HepG2 (cell line): ENCODE data around the gene COL2A1. TPM values are rescaled to one million over a fixed set of nuclear protein-coding genes. Genes with fewer than 3 reads are reported as not detected.

ENCODE experiments used
- ATAC-seq: fragments of 200-7000 bp; cut with Tn5 transposase; 3 replicates; pipeline ENCODE4 v1.9.1; 2020; ENCODE audit warnings: mild to moderate bottlenecking, moderate library complexity
- BruUV-seq: library from RNA; stranded (reverse); fragments of 400-500 nt; replicated peaks from 2 replicates; lab custom pipeline; 2021; lab: Mats Ljungman, UMichigan
- CTCF ChIA-PET: fragments of 300-600 bp; formaldehyde crosslinking; extraction: SDS; loops from one replicate; lab custom pipeline; 2021; ENCODE audit warnings: low total read pairs, inconsistent platforms, low intra/inter-chr PET ratio; lab: Yijun Ruan, JAX
- POLR2A ChIA-PET: fragments of 350-600 bp; sonication (Branson Sonifier 250); formaldehyde crosslinking; loops from one replicate; lab custom pipeline; 2020; ENCODE audit warnings: antibody characterized with exemption, inconsistent platforms; lab: Yijun Ruan, JAX
- DNase-seq: peaks from one replicate; pipeline ENCODE4 v3.0.0-alpha.2; 2015; ENCODE audit warnings: low spot score
- FAIRE-seq: peaks from 3 replicates; lab custom pipeline; 2011; peaks lifted over from hg19 to GRCh38; lab: Jason Lieb, UNC
- H2AFZ ChIP-seq: one replicate; pipeline ENCODE4 v1.6.1; 2011; ENCODE audit warnings: low read length, inconsistent platforms
- H3K27ac ChIP-seq: fragments of 300-600 bp; 3 replicates; pipeline ENCODE4 v1.8.0; 2011; ENCODE audit warnings: mixed run types, mild to moderate bottlenecking, mixed read lengths, low read length, inconsistent platforms; ENCODE audit not compliant: insufficient read depth; ENCODE audit errors: extremely low read length
- H3K27me3 ChIP-seq, 2 experiments: fragments of 200-600 bp in 1 of 2; 2 replicates in 1 of 2; 3 replicates in 1 of 2; pipeline versions ENCODE4 v1.6.0 to v1.8.0; 2011; ENCODE audit warnings: low read length in 2 of 2, mild to moderate bottlenecking in 2 of 2, moderate library complexity in 2 of 2, inconsistent platforms in 1 of 2; ENCODE audit not compliant: insufficient read depth in 2 of 2, control insufficient read depth in 1 of 2
- H3K36me3 ChIP-seq, 2 experiments: fragments of 200-600 bp in 1 of 2; replicated peaks in 1 of 2; 2 replicates in 1 of 2; 3 replicates in 1 of 2; pipeline versions ENCODE4 v1.5.1 to v1.8.0; 2011; ENCODE audit warnings: low read length in 2 of 2, inconsistent platforms in 1 of 2; ENCODE audit not compliant: insufficient read depth in 2 of 2, control insufficient read depth in 1 of 2
- H3K4me1 ChIP-seq: 2 replicates; pipeline ENCODE4 v1.5.1; 2012; ENCODE audit warnings: low read length, inconsistent platforms; ENCODE audit not compliant: insufficient read depth
- H3K4me2 ChIP-seq: 2 replicates; pipeline ENCODE4 v1.6.0; 2011; ENCODE audit warnings: low read depth, low read length, inconsistent platforms
- H3K4me3 ChIP-seq, 3 experiments: fragments of 200-600 bp in 1 of 3; sonication (generic), shearing (Covaris generic) in 1 of 3; replicated peaks in 1 of 3; 2 replicates each; pipeline ENCODE4 v1.5.1; 2011 to 2016; ENCODE audit warnings: low read length in 3 of 3, inconsistent platforms in 2 of 3, low read depth in 2 of 3, mild to moderate bottlenecking in 2 of 3, control low read depth in 1 of 3, mixed read lengths in 1 of 3; ENCODE audit not compliant: insufficient read depth in 1 of 3
- H3K79me2 ChIP-seq: one replicate; pipeline ENCODE4 v1.6.1; 2011; ENCODE audit warnings: low read length, inconsistent platforms; ENCODE audit not compliant: insufficient read depth
- H3K9ac ChIP-seq: 2 replicates; pipeline ENCODE4 v1.6.0; 2011; ENCODE audit warnings: mild to moderate bottlenecking, low read depth, low read length, inconsistent platforms; ENCODE audit not compliant: insufficient read depth
- H3K9me3 ChIP-seq: 2 replicates; pipeline ENCODE4 v1.5.1; 2012; ENCODE audit warnings: mild to moderate bottlenecking, low read length
- H4K20me1 ChIP-seq: 2 replicates; pipeline ENCODE4 v1.6.0; 2011; ENCODE audit warnings: inconsistent platforms, mild to moderate bottlenecking, low read length, moderate library complexity; ENCODE audit not compliant: insufficient read depth
- AGO2 ChIP-seq: fragments of 200-400 bp; formaldehyde crosslinking; optimal IDR thresholded peaks from 2 replicates; pipeline ENCODE3; 2017; ENCODE audit warnings: mild to moderate bottlenecking, low read depth, low read length, moderate library complexity
- E2F2 ChIP-seq: sonication (generic); formaldehyde crosslinking; IDR thresholded peaks from 2 replicates; pipeline ENCODE4 v1.4.0; 2020; ENCODE audit warnings: missing genetic modification reagents, borderline replicate concordance
- EEA1 ChIP-seq: sonication (generic); formaldehyde crosslinking; IDR thresholded peaks from 2 replicates; pipeline ENCODE4 v1.5.1; 2020; ENCODE audit warnings: mild to moderate bottlenecking, missing genetic modification reagents, borderline replicate concordance
- ISX ChIP-seq: sonication (generic); formaldehyde crosslinking; conservative IDR thresholded peaks from 2 replicates; pipeline ENCODE4 v1.5.0; 2020; ENCODE audit warnings: missing genetic modification reagents
- PAF1 ChIP-seq: IDR thresholded peaks from 2 replicates; pipeline ENCODE4 v1.6.1; 2016; ENCODE audit warnings: missing genetic modification reagents, missing compliant biosample characterization
- RCOR2 ChIP-seq: IDR thresholded peaks from 2 replicates; pipeline ENCODE4 v1.6.1; 2016; ENCODE audit warnings: missing biosample characterization, missing genetic modification reagents
- ZNF17 ChIP-seq: sonication (generic); formaldehyde crosslinking; IDR thresholded peaks from 2 replicates; pipeline ENCODE4 v1.5.0; 2020; ENCODE audit warnings: mild to moderate bottlenecking, missing genetic modification reagents
- WGBS: methylation state at CpG from one replicate; pipeline ENCODE4 v1.1.6; 2017; ENCODE audit warnings: low lambda C conversion rate; 5-methylcytosine and 5-hydroxymethylcytosine counted together
- in situ Hi-C: cut with HindIII; loops from 2 replicates; pipeline ENCODE4 v1.10.0; 2017; ENCODE audit warnings: low pct_unique_long_range_greater_than_20kb; ENCODE audit not compliant: extremely low pct_ligation_motif_present
- intact Hi-C: fragments of 100-400 bp; cut with micrococcal nuclease; formaldehyde crosslinking; loops from one replicate; pipeline ENCODE4 v1.10.0; 2022; ENCODE audit not compliant: unreplicated experiment
- polyA plus RNA-seq, 8 experiments: library from polyadenylated mRNA; depleted of rRNA in 3 of 8; stranded (reverse) in 7 of 8; unstranded in 1 of 8; fragments of >200 nt; fragmentation: Illumina TruSeq in 4 of 8; extraction: Trizol in 4 of 8; gene quantifications; 2 replicates each; pipeline versions ENCODE4 v1.2.1 to v1.2.3, GENCODE V29; 2011 to 2016; ENCODE audit warnings: low read depth in 4 of 8, missing spikeins in 1 of 8, mixed read lengths in 1 of 8; ENCODE audit not compliant: insufficient read depth in 1 of 8
- total RNA-seq, 5 experiments: library from RNA; depleted of rRNA; stranded (reverse); fragments of >200 nt; fragmentation: Illumina TruSeq; extraction: Trizol; gene quantifications; 2 replicates each; pipeline ENCODE4 v1.2.3, GENCODE V29; 2016; ENCODE audit warnings: low read depth in 1 of 5
- TF ChIP-seq, protein P1 (sequence below): sonication (generic); formaldehyde crosslinking; IDR thresholded peaks from 2 replicates; pipeline ENCODE4 v1.4.0; 2020; ENCODE audit warnings: mild to moderate bottlenecking, missing genetic modification reagents

Gene COL2A1
- total and polyA plus RNA-seq, 2 of the 13 experiments (the other 11 are each of a cell fraction or from before 2014, with no cell fraction given), result 7.4 to 38.3 TPM

DNA sequence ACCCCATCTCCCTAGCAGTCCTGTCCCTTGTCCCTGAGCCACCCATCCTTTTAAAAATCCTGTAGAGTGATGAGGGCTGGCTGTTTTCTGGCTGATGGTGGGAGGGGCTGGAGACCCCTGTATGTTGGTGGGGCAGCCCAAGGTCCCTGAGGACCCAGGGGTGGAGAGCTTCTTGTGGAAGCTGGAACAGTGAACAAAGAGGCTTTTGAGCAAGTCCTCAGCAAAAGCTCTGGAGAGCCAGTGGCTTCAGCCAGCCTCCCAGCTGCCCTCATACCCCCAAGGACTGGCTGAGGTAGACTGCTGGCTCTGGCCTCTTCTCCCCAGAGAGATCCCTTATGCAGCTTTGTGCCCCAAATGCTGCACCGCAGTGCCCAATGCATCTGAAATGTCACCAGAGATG lies 29.2 kb upstream of the COL2A1 start:
- H3K9me3 ChIP-seq, result no peaks in the 10 kb centered on the region
- peaks cover 59% of the 10 kb centered on the region for H3K4me1 ChIP-seq
- in situ Hi-C loops (no loop called here), intact Hi-C loops (loop anchor here (10.0 kb wide), 1 partner anchor 129 kb away; the partner anchor contains the start of gene VDR)
- no peaks in the 10 kb centered on the region for H3K79me2 ChIP-seq
- 50% methylated on average over 1 of the region's 1 CpG for WGBS
- ChIA-PET CTCF (no interaction called here), POLR2A (no interaction called here)
- peaks cover 0 to 3% of the 10 kb centered on the region in 2 experiments; a peak in 1 of 5 replicates for H3K27me3 ChIP-seq
- DNase-seq (no peak), FAIRE-seq (no peak), ATAC-seq (no peak)
- TF ChIP-seq RCOR2 (CRISPR knock-in tag), result no peak
- TF ChIP-seq E2F2, result no peak
- no peak for TF ChIP-seq AGO2
- TF ChIP-seq, protein P1, sequence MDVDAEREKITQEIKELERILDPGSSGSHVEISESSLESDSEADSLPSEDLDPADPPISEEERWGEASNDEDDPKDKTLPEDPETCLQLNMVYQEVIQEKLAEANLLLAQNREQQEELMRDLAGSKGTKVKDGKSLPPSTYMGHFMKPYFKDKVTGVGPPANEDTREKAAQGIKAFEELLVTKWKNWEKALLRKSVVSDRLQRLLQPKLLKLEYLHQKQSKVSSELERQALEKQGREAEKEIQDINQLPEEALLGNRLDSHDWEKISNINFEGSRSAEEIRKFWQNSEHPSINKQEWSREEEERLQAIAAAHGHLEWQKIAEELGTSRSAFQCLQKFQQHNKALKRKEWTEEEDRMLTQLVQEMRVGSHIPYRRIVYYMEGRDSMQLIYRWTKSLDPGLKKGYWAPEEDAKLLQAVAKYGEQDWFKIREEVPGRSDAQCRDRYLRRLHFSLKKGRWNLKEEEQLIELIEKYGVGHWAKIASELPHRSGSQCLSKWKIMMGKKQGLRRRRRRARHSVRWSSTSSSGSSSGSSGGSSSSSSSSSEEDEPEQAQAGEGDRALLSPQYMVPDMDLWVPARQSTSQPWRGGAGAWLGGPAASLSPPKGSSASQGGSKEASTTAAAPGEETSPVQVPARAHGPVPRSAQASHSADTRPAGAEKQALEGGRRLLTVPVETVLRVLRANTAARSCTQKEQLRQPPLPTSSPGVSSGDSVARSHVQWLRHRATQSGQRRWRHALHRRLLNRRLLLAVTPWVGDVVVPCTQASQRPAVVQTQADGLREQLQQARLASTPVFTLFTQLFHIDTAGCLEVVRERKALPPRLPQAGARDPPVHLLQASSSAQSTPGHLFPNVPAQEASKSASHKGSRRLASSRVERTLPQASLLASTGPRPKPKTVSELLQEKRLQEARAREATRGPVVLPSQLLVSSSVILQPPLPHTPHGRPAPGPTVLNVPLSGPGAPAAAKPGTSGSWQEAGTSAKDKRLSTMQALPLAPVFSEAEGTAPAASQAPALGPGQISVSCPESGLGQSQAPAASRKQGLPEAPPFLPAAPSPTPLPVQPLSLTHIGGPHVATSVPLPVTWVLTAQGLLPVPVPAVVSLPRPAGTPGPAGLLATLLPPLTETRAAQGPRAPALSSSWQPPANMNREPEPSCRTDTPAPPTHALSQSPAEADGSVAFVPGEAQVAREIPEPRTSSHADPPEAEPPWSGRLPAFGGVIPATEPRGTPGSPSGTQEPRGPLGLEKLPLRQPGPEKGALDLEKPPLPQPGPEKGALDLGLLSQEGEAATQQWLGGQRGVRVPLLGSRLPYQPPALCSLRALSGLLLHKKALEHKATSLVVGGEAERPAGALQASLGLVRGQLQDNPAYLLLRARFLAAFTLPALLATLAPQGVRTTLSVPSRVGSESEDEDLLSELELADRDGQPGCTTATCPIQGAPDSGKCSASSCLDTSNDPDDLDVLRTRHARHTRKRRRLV (CRISPR knock-in tag), result no peak
- TF ChIP-seq ZNF17, result no peak
- no peak for TF ChIP-seq ISX (CRISPR knock-in tag)
- TF ChIP-seq PAF1 (CRISPR knock-in tag), result no peak
- TF ChIP-seq EEA1 (CRISPR knock-in tag), result no peak
- no peaks in the 10 kb centered on the region for H4K20me1 ChIP-seq
- no peaks in the 10 kb centered on the region for H3K36me3 ChIP-seq
- BruUV-seq, result no TSS peak
- H2AFZ ChIP-seq, result no peak overlapping the region
- no peak overlapping the region for H3K27ac ChIP-seq
- no peak overlapping the region for H3K9ac ChIP-seq
- no peak overlapping the region for H3K4me2 ChIP-seq
- H3K4me3 ChIP-seq, result no peak overlapping the region
